SU-DHL-6 (cell line): ENCODE results near the gene EIF3I.

Experiments
- H2AFZ ChIP-seq: fragments of 200-600 bp; sonication (generic); 2 replicates; pipeline ENCODE4 v1.6.1; 2014; ENCODE audit warnings: low read depth, mild to moderate bottlenecking, moderate library complexity, mixed read lengths, antibody characterized with exemption, low read length; ENCODE audit not compliant: severe bottlenecking
- H3F3A ChIP-seq: fragments of 200-600 bp; shearing (Covaris generic); 2 replicates; pipeline ENCODE4 v1.6.0; 2016; ENCODE audit warnings: antibody characterized with exemption, mild to moderate bottlenecking; ENCODE audit not compliant: insufficient read depth
- H3K27ac ChIP-seq: fragments of 200-600 bp; sonication (generic); 2 replicates; pipeline ENCODE4 v1.5.1; 2016; ENCODE audit warnings: low read depth, mild to moderate bottlenecking, low read length, moderate library complexity, mixed read lengths
- H3K27me3 ChIP-seq: fragments of 200-600 bp; sonication (generic), shearing (Covaris generic); 2 replicates; pipeline ENCODE4 v1.6.0; 2014; ENCODE audit warnings: mild to moderate bottlenecking, low read length
- H3K36me3 ChIP-seq: fragments of 200-600 bp; sonication (generic); 2 replicates; pipeline ENCODE4 v1.6.1; 2014; ENCODE audit warnings: mild to moderate bottlenecking, low read length, mixed read lengths
- H3K4me2 ChIP-seq: fragments of 300-600, 200-600 bp; shearing (Covaris generic), sonication (generic); 2 replicates; pipeline ENCODE4 v1.6.0; 2014; ENCODE audit warnings: low read length, low read depth, mild to moderate bottlenecking; ENCODE audit not compliant: poor library complexity, severe bottlenecking
- H3K4me3 ChIP-seq: fragments of 200-600 bp; sonication (generic); 2 replicates; pipeline ENCODE4 v1.5.1; 2014; ENCODE audit warnings: antibody characterized with exemption, low read length, mild to moderate bottlenecking, mixed read lengths; ENCODE audit not compliant: insufficient read depth, poor library complexity, severe bottlenecking
- H3K79me2 ChIP-seq: fragments of 200-600 bp; sonication (generic); 2 replicates; pipeline ENCODE4 v1.6.1; 2014; ENCODE audit warnings: mild to moderate bottlenecking, low read length, moderate library complexity; ENCODE audit not compliant: insufficient read depth
- H3K9ac ChIP-seq: fragments of 200-600 bp; sonication (generic); 2 replicates; pipeline ENCODE4 v1.7.0; 2014; ENCODE audit warnings: mild to moderate bottlenecking, low read length
- H3K9me2 ChIP-seq: fragments of 200-600 bp; sonication (generic); replicated peaks from 2 replicates; pipeline ENCODE4 v1.6.1; 2014; ENCODE audit warnings: low read length; ENCODE audit not compliant: insufficient read depth
- H3K9me3 ChIP-seq: fragments of 200-600 bp; sonication (generic); 2 replicates; pipeline ENCODE4 v1.6.1; 2014; ENCODE audit warnings: low read length, mixed read lengths; ENCODE audit not compliant: insufficient read depth
- H4K20me1 ChIP-seq: fragments of 200-600 bp; sonication (generic); 2 replicates; pipeline ENCODE4 v1.6.1; 2014; ENCODE audit warnings: low read depth, mild to moderate bottlenecking, antibody characterized with exemption, low read length, moderate library complexity, mixed read lengths
- CTCF ChIP-seq: fragments of 200-600 bp; sonication (generic); IDR thresholded peaks from one replicate; pipeline ENCODE4 v1.5.1; 2017; ENCODE audit warnings: antibody characterized with exemption, mild to moderate bottlenecking, low read length, moderate library complexity; ENCODE audit not compliant: insufficient read depth, poor library complexity, severe bottlenecking
- EZH2phosphoT487 ChIP-seq: fragments of 200-600 bp; sonication (generic), shearing (Covaris generic); conservative IDR thresholded peaks from 2 replicates; pipeline ENCODE4 v1.6.1; 2018; ENCODE audit warnings: mild to moderate bottlenecking, antibody characterized with exemption, low read length, moderate library complexity, mixed read lengths

Gene EIF3I

GRCh38 chr1:32204943-32205361, 17.3 kb upstream of the EIF3I start:
- H3K9ac ChIP-seq = peak overlapping the region; percentile 79
- no peak overlapping the region for H3K27ac ChIP-seq
- H3F3A ChIP-seq = peaks cover 14% of the 10 kb centered on the region
- H3K79me2 ChIP-seq = 0 out of 2 replicates have a peak, but pooled peaks cover 3% of the 10 kb centered on the region
- H3K36me3 ChIP-seq = no peaks in the 10 kb centered on the region
- TF ChIP-seq EZH2phosphoT487 = no peak
- TF ChIP-seq CTCF = no peak
- no peak overlapping the region for H2AFZ ChIP-seq
- H3K4me3 ChIP-seq = peak overlapping the region; percentile 66
- no peaks in the 10 kb centered on the region for H3K27me3 ChIP-seq
- H3K4me2 ChIP-seq = peak overlapping the region; percentile 61
- H3K9me3 ChIP-seq = no peaks in the 10 kb centered on the region
- H3K9me2 ChIP-seq = no peaks in the 10 kb centered on the region
- H4K20me1 ChIP-seq = no peaks in the 10 kb centered on the region

- Histone ChIP-seq H4K20me1 (no peaks in the 10 kb centered on the region), H3K36me3 (no peaks in the 10 kb centered on the region), H3K9me3 (no peaks in the 10 kb centered on the region), H2AFZ (peak within 1 kb of the TSS; percentile 60), H3K79me2 (0 out of 2 replicates have a peak, but pooled peaks cover 3% of the 10 kb centered on the region), H3K27me3 (no peaks in the 10 kb centered on the region), H3K9ac (peak within 1 kb of the TSS; percentile 79), H3K9me2 (no peaks in the 10 kb centered on the region), H3K4me3 (peak within 1 kb of the TSS; percentile 66), H3K4me2 (peak within 1 kb of the TSS; percentile 61), H3K27ac (no peak within 1 kb of the TSS), H3F3A (peaks cover 14% of the 10 kb centered on the region)
- TF ChIP-seq EZH2phosphoT487 (no peak), CTCF (no peak)
These were observed 16.5 kb upstream of the EIF3I start, which contains the start of gene IQCC for GRCh38 chr1:32205401-32206370. Gene IQCC, plus strand, starts transcription at chr1:32205671. Its CDS starts 11 bp downstream, at chr1:32205682.

- H3K36me3 ChIP-seq = no peaks in the 10 kb centered on the region
- H3K4me3 ChIP-seq = no peak overlapping the region
- TF ChIP-seq EZH2phosphoT487 (no peak), CTCF (no peak)
- H3F3A ChIP-seq = 0 out of 2 replicates have a peak, but pooled peaks cover 4% of the 10 kb centered on the region
- H2AFZ ChIP-seq = no peak overlapping the region
- no peaks in the 10 kb centered on the region for H3K9me3 ChIP-seq
- H4K20me1 ChIP-seq = no peaks in the 10 kb centered on the region
- H3K4me2 ChIP-seq = no peak overlapping the region
- no peaks in the 10 kb centered on the region for H3K79me2 ChIP-seq
- no peak overlapping the region for H3K27ac ChIP-seq
- H3K9ac ChIP-seq = no peak overlapping the region
- no peaks in the 10 kb centered on the region for H3K27me3 ChIP-seq
- no peaks in the 10 kb centered on the region for H3K9me2 ChIP-seq
These were observed 13.7 kb upstream of the EIF3I start for GRCh38 chr1:32208469-32208868.
